ENCODE results near the gene ARMC7. TPM values are rescaled to one million over a fixed set of nuclear protein-coding genes. Genes with fewer than 3 reads are reported as not detected.

The ARMC7 gene
- total RNA-seq, 4 donors from 2014 or later = 7.5 to 15.5 (median 10.5) TPM

GRCh38 chr17:75063626-75064025 is 46.1 kb upstream of the ARMC7 start:
- peaks cover 60% of the 10 kb centered on the region for H3K36me3 ChIP-seq
- WGBS = 95% methylated on average over 3 of the region's 3 CpGs
- TF ChIP-seq CTCF (IDR thresholded peaks at IDR 0.05) (no peak), EP300 (IDR thresholded peaks at IDR 0.05) (no peak), POLR2A (IDR thresholded peaks at IDR 0.05) (no peak), POLR2AphosphoS5 (IDR thresholded peaks at IDR 0.05) (no peak)

GRCh38 chr17:75064040-75064439 is 45.7 kb upstream of the ARMC7 start:
- no peak for TF ChIP-seq CTCF (IDR thresholded peaks at IDR 0.05)
- no peak for TF ChIP-seq POLR2AphosphoS5 (IDR thresholded peaks at IDR 0.05)
- no peak for TF ChIP-seq POLR2A (IDR thresholded peaks at IDR 0.05)
- H3K36me3 ChIP-seq = peaks cover 60% of the 10 kb centered on the region
- H3K4me1 ChIP-seq = peaks cover 7% of the 10 kb centered on the region
- no peaks in the 10 kb centered on the region for H3K9me3 ChIP-seq
- DNase-seq (ENCODE audit: low spot score in 2 of 2) = no peak
- no peak overlapping the region for H3K27ac ChIP-seq
- 94% methylated on average over 11 of the region's 11 CpGs for WGBS
- H3K4me3 ChIP-seq = no peak overlapping the region
- H3K27me3 ChIP-seq = no peaks in the 10 kb centered on the region

More at GRCh38 chr17:75063626-75064025, 46.1 kb upstream of the ARMC7 start:
- Histone ChIP-seq H3K4me1 (peaks cover 7% of the 10 kb centered on the region), H3K9me3 (no peaks in the 10 kb centered on the region), H3K27me3 (no peaks in the 10 kb centered on the region), H3K27ac (no peak overlapping the region), H3K4me3 (no peak overlapping the region)
- no peak for DNase-seq (ENCODE audit: low spot score in 2 of 2)

- Histone ChIP-seq H3K27me3 (no peaks in the 10 kb centered on the region), H3K4me1 (peaks cover 7% of the 10 kb centered on the region), H3K27ac (no peak overlapping the region), H3K9me3 (no peaks in the 10 kb centered on the region), H3K36me3 (peaks cover 56% of the 10 kb centered on the region), H3K4me3 (no peak overlapping the region)
- no peak for DNase-seq (ENCODE audit: low spot score in 2 of 2)
- 87% methylated on average over 8 of the region's 8 CpGs for WGBS
- TF ChIP-seq EP300 (IDR thresholded peaks at IDR 0.05) (no peak), POLR2A (IDR thresholded peaks at IDR 0.05) (no peak), POLR2AphosphoS5 (IDR thresholded peaks at IDR 0.05) (no peak), CTCF (IDR thresholded peaks at IDR 0.05) (no peak)
Measured at GRCh38 chr17:75064460-75064859, 45.3 kb upstream of the ARMC7 start.

- no peak overlapping the region for H3K27ac ChIP-seq
Measured at GRCh38 chr17:75064867-75065561, 44.8 kb upstream of the ARMC7 start.

More at GRCh38 chr17:75064867-75065561, 44.8 kb upstream of the ARMC7 start:
- Histone ChIP-seq H3K4me1 (peaks cover 5% of the 10 kb centered on the region), H3K27me3 (no peaks in the 10 kb centered on the region), H3K4me3 (no peak overlapping the region), H3K9me3 (no peaks in the 10 kb centered on the region), H3K36me3 (peaks cover 54% of the 10 kb centered on the region)
- WGBS = 91% methylated on average over 18 of the region's 18 CpGs
- TF ChIP-seq EP300 (IDR thresholded peaks at IDR 0.05) = no peak
- no peak for TF ChIP-seq CTCF (IDR thresholded peaks at IDR 0.05)
- TF ChIP-seq POLR2A (IDR thresholded peaks at IDR 0.05) = no peak
- TF ChIP-seq POLR2AphosphoS5 (IDR thresholded peaks at IDR 0.05) = no peak
- DNase-seq (ENCODE audit: low spot score in 2 of 2) = no peak

Data from suprapubic skin (tissue), 4 donors.